GM12872 (cell line): Measurements from ENCODE around the gene PLK1.

Experiments
- CTCF ChIP-seq: IDR thresholded peaks from 3 replicates; pipeline ENCODE4 v1.5.1; 2011; ENCODE audit warnings: low read depth, mild to moderate bottlenecking, low read length, moderate library complexity; ENCODE audit not compliant: insufficient read depth

Gene PLK1

GRCh38 chr16:23670137-23670776 is 8.4 kb upstream of the PLK1 start:
- TF ChIP-seq CTCF = no peak

- TF ChIP-seq CTCF = no peak
Observed at GRCh38 chr16:23673971-23674614, 4.6 kb upstream of the PLK1 start.

GRCh38 chr16:23676924-23677480 is 1.7 kb upstream of the PLK1 start:
- TF ChIP-seq CTCF = no peak

GRCh38 chr16:23679274-23679985 is 741 bp downstream of the PLK1 start:
- TF ChIP-seq CTCF = no peak

- no peak for TF ChIP-seq CTCF
Observed at GRCh38 chr16:23679986-23680336, 1.3 kb downstream of the PLK1 start.

GRCh38 chr16:23682181-23682580 is 3.5 kb downstream of the PLK1 start:
- TF ChIP-seq CTCF = no peak

- TF ChIP-seq CTCF = no peak
Observed at GRCh38 chr16:23683487-23683886, 4.8 kb downstream of the PLK1 start.
